ENCODE data around the gene TOMT. TPM values are rescaled to one million over a fixed set of nuclear protein-coding genes. Genes with fewer than 3 reads are reported as not detected.

Gene TOMT
- total RNA-seq (not detected), polyA plus RNA-seq (not detected)
- long read RNA-seq, donor 1, result 0 reads
- long read RNA-seq, donor 2, result 0 reads
- long read RNA-seq, donor 3, result 0 reads
- long read RNA-seq, donor 4, result 0 reads
- long read RNA-seq, donor 5, result 0 reads
- long read RNA-seq, donor 6, result 0 reads
- long read RNA-seq, donor 7, result 0 reads
- long read RNA-seq, donor 8, result 0 reads
- long read RNA-seq, donor 9, result 0 reads
- long read RNA-seq, donor 10, result 0 reads

GRCh38 chr11:72105888-72106287 is at the start of gene TOMT:
TOMT (plus strand) TSS chr11:72105924; CDS start chr11:72105952, 28 bp downstream.
- no peak for DNase-seq (ENCODE audit: low read depth in 6 of 9, low spot score in 9 of 9)
- Histone ChIP-seq H3K27me3 (ENCODE audit: control insufficient read depth in 2 of 2, insufficient read depth in 1 of 2, low read length in 1 of 2) (no peaks in the 10 kb centered on the region), H3K36me3 (ENCODE audit: control insufficient read depth in 2 of 2, insufficient read depth in 2 of 2, low read length in 1 of 2) (peaks cover 24 to 41% of the 10 kb centered on the region in 2 donors), H3K27ac (ENCODE audit: low read depth in 1 of 2, low read length in 1 of 2) (no peak within 1 kb of the TSS), H3K4me3 (ENCODE audit: low read length in 2 of 2) (no peak within 1 kb of the TSS), H3K9me3 (ENCODE audit: control insufficient read depth in 2 of 2, insufficient read depth in 1 of 2, low read length in 1 of 2) (no peaks in the 10 kb centered on the region), H3K4me1 (ENCODE audit: control insufficient read depth in 2 of 2, insufficient read depth in 2 of 2, low read length in 2 of 2) (peaks cover 15 to 25% of the 10 kb centered on the region in 2 donors)
- 98% methylated on average over 14 of the region's 14 CpGs for WGBS

GRCh38 chr11:72058416-72059034 is 47.2 kb upstream of the TOMT start:
- no peak overlapping the region for H3K4me3 ChIP-seq (ENCODE audit: low read length in 2 of 2)
- H3K27ac ChIP-seq (ENCODE audit: low read depth in 1 of 2, low read length in 1 of 2), result no peak overlapping the region
- peaks cover 10 to 19% of the 10 kb centered on the region in 2 donors for H3K36me3 ChIP-seq (ENCODE audit: control insufficient read depth in 2 of 2, insufficient read depth in 2 of 2, low read length in 1 of 2)
- no peaks in the 10 kb centered on the region for H3K4me1 ChIP-seq (ENCODE audit: control insufficient read depth in 2 of 2, insufficient read depth in 2 of 2, low read length in 2 of 2)
- no peaks in the 10 kb centered on the region for H3K27me3 ChIP-seq (ENCODE audit: control insufficient read depth in 2 of 2, insufficient read depth in 1 of 2, low read length in 1 of 2)
- 95% methylated on average over 3 of the region's 3 CpGs for WGBS
- H3K9me3 ChIP-seq (ENCODE audit: control insufficient read depth in 2 of 2, insufficient read depth in 1 of 2, low read length in 1 of 2), result no peaks in the 10 kb centered on the region
- DNase-seq (ENCODE audit: low read depth in 6 of 9, low spot score in 9 of 9), result no peak

GRCh38 chr11:72061739-72062396 is 43.9 kb upstream of the TOMT start:
- DNase-seq (ENCODE audit: low read depth in 6 of 9, low spot score in 9 of 9), result no peak
- H3K27ac ChIP-seq (ENCODE audit: low read depth in 1 of 2, low read length in 1 of 2), result no peak overlapping the region
- peaks cover 10 to 18% of the 10 kb centered on the region in 2 donors for H3K36me3 ChIP-seq (ENCODE audit: control insufficient read depth in 2 of 2, insufficient read depth in 2 of 2, low read length in 1 of 2)
- no peaks in the 10 kb centered on the region for H3K27me3 ChIP-seq (ENCODE audit: control insufficient read depth in 2 of 2, insufficient read depth in 1 of 2, low read length in 1 of 2)
- H3K4me1 ChIP-seq (ENCODE audit: control insufficient read depth in 2 of 2, insufficient read depth in 2 of 2, low read length in 2 of 2), result no peaks in the 10 kb centered on the region
- H3K4me3 ChIP-seq (ENCODE audit: low read length in 2 of 2), result no peak overlapping the region
- H3K9me3 ChIP-seq (ENCODE audit: control insufficient read depth in 2 of 2, insufficient read depth in 1 of 2, low read length in 1 of 2), result no peaks in the 10 kb centered on the region
- WGBS, result 93% methylated on average over 5 of the region's 5 CpGs

GRCh38 chr11:72066855-72067254 is 38.9 kb upstream of the TOMT start:
- Histone ChIP-seq H3K27ac (ENCODE audit: low read depth in 1 of 2, low read length in 1 of 2) (no peak overlapping the region), H3K27me3 (ENCODE audit: control insufficient read depth in 2 of 2, insufficient read depth in 1 of 2, low read length in 1 of 2) (no peaks in the 10 kb centered on the region), H3K9me3 (ENCODE audit: control insufficient read depth in 2 of 2, insufficient read depth in 1 of 2, low read length in 1 of 2) (no peaks in the 10 kb centered on the region), H3K4me3 (ENCODE audit: low read length in 2 of 2) (no peak overlapping the region), H3K36me3 (ENCODE audit: control insufficient read depth in 2 of 2, insufficient read depth in 2 of 2, low read length in 1 of 2) (peaks cover 3 to 29% of the 10 kb centered on the region in 2 donors), H3K4me1 (ENCODE audit: control insufficient read depth in 2 of 2, insufficient read depth in 2 of 2, low read length in 2 of 2) (peaks cover 0 to 11% of the 10 kb centered on the region in 2 donors)
- DNase-seq (ENCODE audit: low read depth in 6 of 9, low spot score in 9 of 9), result no peak

GRCh38 chr11:72067266-72067665 is 38.5 kb upstream of the TOMT start:
- H3K27ac ChIP-seq (ENCODE audit: low read depth in 1 of 2, low read length in 1 of 2), result no peak overlapping the region
- no peak overlapping the region for H3K4me3 ChIP-seq (ENCODE audit: low read length in 2 of 2)
- DNase-seq (ENCODE audit: low read depth in 6 of 9, low spot score in 9 of 9), result no peak
- peaks cover 3 to 28% of the 10 kb centered on the region in 2 donors for H3K36me3 ChIP-seq (ENCODE audit: control insufficient read depth in 2 of 2, insufficient read depth in 2 of 2, low read length in 1 of 2)
- H3K9me3 ChIP-seq (ENCODE audit: control insufficient read depth in 2 of 2, insufficient read depth in 1 of 2, low read length in 1 of 2), result no peaks in the 10 kb centered on the region
- H3K4me1 ChIP-seq (ENCODE audit: control insufficient read depth in 2 of 2, insufficient read depth in 2 of 2, low read length in 2 of 2), result peaks cover 2 to 15% of the 10 kb centered on the region in 2 donors
- no peaks in the 10 kb centered on the region for H3K27me3 ChIP-seq (ENCODE audit: control insufficient read depth in 2 of 2, insufficient read depth in 1 of 2, low read length in 1 of 2)

- Histone ChIP-seq H3K27me3 (ENCODE audit: control insufficient read depth in 2 of 2, insufficient read depth in 1 of 2, low read length in 1 of 2) (no peaks in the 10 kb centered on the region), H3K27ac (ENCODE audit: low read depth in 1 of 2, low read length in 1 of 2) (no peak overlapping the region), H3K4me1 (ENCODE audit: control insufficient read depth in 2 of 2, insufficient read depth in 2 of 2, low read length in 2 of 2) (peaks cover 2 to 19% of the 10 kb centered on the region in 2 donors), H3K4me3 (ENCODE audit: low read length in 2 of 2) (no peak overlapping the region), H3K36me3 (ENCODE audit: control insufficient read depth in 2 of 2, insufficient read depth in 2 of 2, low read length in 1 of 2) (peaks cover 3 to 28% of the 10 kb centered on the region in 2 donors), H3K9me3 (ENCODE audit: control insufficient read depth in 2 of 2, insufficient read depth in 1 of 2, low read length in 1 of 2) (no peaks in the 10 kb centered on the region)
- DNase-seq (ENCODE audit: low read depth in 6 of 9, low spot score in 9 of 9), result no peak
Observed at GRCh38 chr11:72067676-72068075, 38.0 kb upstream of the TOMT start.

GRCh38 chr11:72069200-72069599 is 36.5 kb upstream of the TOMT start:
- H3K27ac ChIP-seq (ENCODE audit: low read depth in 1 of 2, low read length in 1 of 2), result peak overlapping the region in 1 of 2 donors; percentile 24
- DNase-seq (ENCODE audit: low read depth in 6 of 9, low spot score in 9 of 9), result no peak
- peaks cover 0 to 28% of the 10 kb centered on the region in 2 donors for H3K36me3 ChIP-seq (ENCODE audit: control insufficient read depth in 2 of 2, insufficient read depth in 2 of 2, low read length in 1 of 2)
- H3K4me3 ChIP-seq (ENCODE audit: low read length in 2 of 2), result no peak overlapping the region
- H3K4me1 ChIP-seq (ENCODE audit: control insufficient read depth in 2 of 2, insufficient read depth in 2 of 2, low read length in 2 of 2), result peaks cover 2 to 19% of the 10 kb centered on the region in 2 donors
- H3K9me3 ChIP-seq (ENCODE audit: control insufficient read depth in 2 of 2, insufficient read depth in 1 of 2, low read length in 1 of 2), result no peaks in the 10 kb centered on the region
- H3K27me3 ChIP-seq (ENCODE audit: control insufficient read depth in 2 of 2, insufficient read depth in 1 of 2, low read length in 1 of 2), result no peaks in the 10 kb centered on the region

GRCh38 chr11:72069787-72070251 is 35.9 kb upstream of the TOMT start:
- peak overlapping the region in 1 of 2 donors; percentile 37 for H3K27ac ChIP-seq (ENCODE audit: low read depth in 1 of 2, low read length in 1 of 2)
- DNase-seq (ENCODE audit: low read depth in 6 of 9, low spot score in 9 of 9), result no peak
- no peak overlapping the region for H3K4me3 ChIP-seq (ENCODE audit: low read length in 2 of 2)
- 66% methylated on average over 2 of the region's 2 CpGs for WGBS
- H3K36me3 ChIP-seq (ENCODE audit: control insufficient read depth in 2 of 2, insufficient read depth in 2 of 2, low read length in 1 of 2), result peaks cover 0 to 28% of the 10 kb centered on the region in 2 donors
- peaks cover 2 to 19% of the 10 kb centered on the region in 2 donors for H3K4me1 ChIP-seq (ENCODE audit: control insufficient read depth in 2 of 2, insufficient read depth in 2 of 2, low read length in 2 of 2)
- no peaks in the 10 kb centered on the region for H3K27me3 ChIP-seq (ENCODE audit: control insufficient read depth in 2 of 2, insufficient read depth in 1 of 2, low read length in 1 of 2)
- no peaks in the 10 kb centered on the region for H3K9me3 ChIP-seq (ENCODE audit: control insufficient read depth in 2 of 2, insufficient read depth in 1 of 2, low read length in 1 of 2)

- 97% methylated on average over 7 of the region's 7 CpGs for WGBS
- DNase-seq (ENCODE audit: low read depth in 6 of 9, low spot score in 9 of 9), result no peak
- Histone ChIP-seq H3K9me3 (ENCODE audit: control insufficient read depth in 2 of 2, insufficient read depth in 1 of 2, low read length in 1 of 2) (no peaks in the 10 kb centered on the region), H3K4me1 (ENCODE audit: control insufficient read depth in 2 of 2, insufficient read depth in 2 of 2, low read length in 2 of 2) (peaks cover 2 to 23% of the 10 kb centered on the region in 2 donors), H3K36me3 (ENCODE audit: control insufficient read depth in 2 of 2, insufficient read depth in 2 of 2, low read length in 1 of 2) (peaks cover 0 to 28% of the 10 kb centered on the region in 2 donors), H3K27me3 (ENCODE audit: control insufficient read depth in 2 of 2, insufficient read depth in 1 of 2, low read length in 1 of 2) (no peaks in the 10 kb centered on the region), H3K27ac (ENCODE audit: low read depth in 1 of 2, low read length in 1 of 2) (peak overlapping the region; percentile 8 to 37), H3K4me3 (ENCODE audit: low read length in 2 of 2) (no peak overlapping the region)
Observed at GRCh38 chr11:72070491-72070890, 35.2 kb upstream of the TOMT start.

Measured in thymus (tissue), 14 donors.